GM21723 (cell line): ENCODE data around the gene CYB5R4.
A peak's percentile ranks its signal among the peaks of the same experiment; 100 is the strongest.
"Not testable (repeated sequence)": the region's sequence is repeated elsewhere in the genome, so short reads cannot be mapped to it uniquely, and the experiment has no call there.

Experiments used
- ATAC-seq: cut with Tn5 transposase; IDR thresholded peaks from one replicate; pipeline ENCODE4 v1.9.1; 2021; ENCODE audit warnings: mild to moderate bottlenecking, moderate library complexity; ENCODE audit not compliant: unreplicated experiment

The CYB5R4 gene

DNA sequence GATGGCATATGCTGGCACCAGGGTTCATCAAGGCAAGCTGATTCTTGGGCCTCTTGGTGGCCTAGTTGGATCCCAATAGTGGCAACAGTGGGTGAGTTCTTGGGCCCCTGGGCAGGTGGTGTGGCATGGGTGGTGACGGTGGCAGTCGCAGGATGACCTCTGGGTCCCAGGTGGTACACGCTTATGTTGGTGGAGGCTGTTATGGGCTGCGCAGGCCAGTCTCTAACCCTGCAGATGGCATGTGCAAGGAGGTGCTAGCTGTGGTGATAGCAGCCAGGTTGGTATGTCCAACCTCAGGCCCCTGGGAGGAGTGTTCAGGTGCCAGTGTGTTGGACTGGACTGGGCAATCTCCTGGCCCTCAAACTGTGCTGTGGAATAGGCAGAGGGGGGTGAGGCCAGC, 46.2 kb downstream of the CYB5R4 start:
- ATAC-seq, result no peak

DNA sequence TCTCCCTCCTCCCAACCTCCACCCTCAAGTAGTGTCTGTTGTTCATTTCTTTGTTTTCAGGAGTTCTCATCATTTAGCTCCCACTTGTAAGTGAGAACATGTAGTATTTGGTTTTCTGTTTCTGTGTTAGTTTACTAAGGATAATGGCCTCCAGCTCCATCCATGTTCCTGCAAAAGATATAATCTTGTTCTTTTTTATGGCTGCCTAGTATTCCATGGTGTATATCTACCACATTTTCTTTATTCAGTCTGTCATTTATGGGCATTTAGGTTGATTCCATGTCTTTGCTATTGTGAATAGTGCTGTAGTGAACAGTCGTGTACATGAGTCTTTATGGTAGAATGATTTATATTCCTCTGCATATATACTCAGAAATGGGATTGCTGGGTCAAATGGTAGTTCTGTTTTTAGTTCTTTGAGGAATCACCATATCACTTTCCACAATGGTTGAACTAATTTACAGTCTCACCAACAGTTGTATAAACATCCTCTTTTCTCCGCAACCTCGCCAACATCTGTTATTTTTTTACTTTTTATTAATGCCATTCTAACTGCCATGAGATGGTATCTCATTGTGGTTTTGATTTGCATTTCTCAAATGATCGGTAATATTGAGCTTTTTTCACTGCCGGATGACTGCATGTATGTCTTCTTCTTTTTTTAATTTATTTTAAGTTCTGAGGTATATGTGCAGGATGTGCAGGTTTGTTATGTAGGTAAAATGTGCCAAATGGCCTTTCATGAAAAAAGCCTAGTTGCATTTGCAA, 48.3 kb downstream of the CYB5R4 start:
- not testable (repeated sequence) for ATAC-seq

DNA sequence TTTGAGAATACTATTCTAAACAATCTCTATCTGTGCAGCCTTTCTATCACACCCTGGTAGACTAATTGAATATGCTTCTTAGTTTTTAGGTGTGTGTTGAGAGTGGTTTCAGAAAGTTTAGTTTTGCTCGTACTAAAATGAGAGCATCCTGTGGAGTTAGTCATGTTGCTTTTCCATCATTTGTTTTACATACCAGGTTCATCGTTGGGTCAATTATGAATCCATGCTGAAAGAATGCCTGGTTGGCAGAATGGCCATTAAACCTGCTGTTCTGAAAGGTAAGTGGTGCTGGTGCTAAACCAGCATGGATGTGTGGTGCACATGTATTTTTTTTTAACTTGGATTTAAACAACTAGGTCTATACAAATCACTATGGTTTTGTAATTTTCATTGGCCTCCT, 49.3 kb downstream of the CYB5R4 start:
- ATAC-seq, result no peak

DNA sequence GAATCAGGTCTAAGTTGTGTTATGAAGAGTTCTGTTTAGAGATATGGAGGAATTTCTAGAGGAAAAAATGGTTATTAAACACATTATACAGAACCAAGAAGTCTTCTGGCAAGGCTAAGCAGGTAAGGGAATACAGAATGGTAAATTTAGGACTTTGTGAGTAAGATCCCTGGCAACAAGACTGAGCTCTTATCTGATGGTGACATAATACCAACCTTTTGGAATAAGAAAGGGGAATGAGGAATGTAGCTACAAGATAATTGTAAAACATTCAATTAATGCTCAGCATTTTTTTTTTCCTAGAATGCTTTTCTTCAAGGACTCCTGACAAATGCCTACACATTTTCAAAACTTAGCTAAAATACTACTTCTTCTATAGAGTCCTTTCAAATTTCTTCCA, 51.8 kb downstream of the CYB5R4 start:
- no peak for ATAC-seq

DNA sequence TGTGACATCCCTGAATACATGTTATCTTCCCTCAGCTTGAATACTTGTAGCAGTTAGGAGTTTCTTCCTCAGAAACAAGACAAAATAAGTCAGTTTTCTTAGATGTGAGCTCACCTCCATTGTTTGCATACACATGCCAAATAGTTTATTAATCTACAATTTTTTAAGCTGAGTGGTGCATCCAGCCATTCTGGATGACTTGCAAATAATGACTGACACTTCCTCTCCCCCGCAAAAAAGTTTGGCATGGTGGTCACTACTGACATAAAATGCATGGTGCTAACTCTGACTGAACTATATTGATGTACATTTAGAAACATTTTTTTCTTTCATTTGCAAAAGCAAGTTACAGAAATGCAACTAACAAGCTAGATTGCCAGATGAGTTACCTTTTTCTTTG, 55.5 kb downstream of the CYB5R4 start:
- ATAC-seq, result no peak

DNA sequence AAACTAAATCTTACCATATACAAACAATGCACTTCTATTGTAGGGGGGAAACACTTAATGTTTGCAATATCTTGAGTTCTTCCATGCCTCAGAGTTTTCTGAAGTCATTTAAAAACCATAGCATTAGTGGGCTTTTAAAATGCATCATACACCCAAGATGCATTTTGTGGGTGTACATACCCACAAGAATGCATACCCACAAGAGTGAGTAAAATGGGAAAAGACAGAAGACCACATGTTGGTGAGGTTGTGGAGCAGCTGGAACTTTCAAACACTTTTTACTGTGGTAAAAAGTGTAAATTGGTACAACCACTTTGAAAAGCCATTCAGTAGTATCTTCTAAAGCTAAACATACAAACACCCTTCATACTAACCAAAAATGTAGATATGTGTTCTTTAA, 57.5 kb downstream of the CYB5R4 start:
- ATAC-seq, result no peak

DNA sequence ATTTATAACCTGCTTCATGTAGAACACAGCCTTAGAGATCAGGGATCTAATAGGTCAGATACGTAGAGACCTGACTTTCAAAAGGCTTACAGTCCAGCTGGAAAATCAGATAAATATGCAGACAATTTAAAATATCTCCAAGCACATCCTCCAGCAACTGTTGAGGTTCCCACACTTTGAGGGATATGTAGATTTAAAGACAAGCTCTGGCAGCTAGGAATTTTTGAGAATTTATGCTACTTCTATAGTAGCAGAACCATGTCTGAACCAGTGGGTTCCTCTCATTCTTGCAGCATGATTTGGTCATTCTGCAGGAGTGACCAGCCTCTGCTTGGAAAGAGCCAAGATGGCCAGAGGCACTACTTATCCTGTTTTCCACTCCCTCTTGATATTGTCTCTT, 60.5 kb downstream of the CYB5R4 start:
- no peak for ATAC-seq

DNA sequence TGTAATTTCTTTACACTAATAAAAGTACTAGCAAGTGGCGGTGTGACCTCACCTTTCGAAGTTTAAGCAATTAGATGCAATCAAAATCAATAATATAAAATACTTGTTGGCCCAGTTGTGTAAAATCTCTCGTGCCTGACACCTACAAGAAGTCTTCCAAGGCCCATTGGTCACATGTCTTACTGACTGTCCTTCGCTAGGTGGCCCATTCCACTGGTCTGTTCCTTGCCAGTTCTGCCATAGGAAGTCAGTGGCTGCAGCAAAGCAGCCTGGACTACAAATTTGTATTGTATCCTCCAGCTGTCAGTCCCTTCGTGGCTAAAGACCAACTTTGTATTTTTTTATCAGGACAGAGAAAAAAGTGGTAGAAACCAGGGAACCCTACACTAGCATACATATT, 61.8 kb downstream of the CYB5R4 start:
- ATAC-seq, result no peak

DNA sequence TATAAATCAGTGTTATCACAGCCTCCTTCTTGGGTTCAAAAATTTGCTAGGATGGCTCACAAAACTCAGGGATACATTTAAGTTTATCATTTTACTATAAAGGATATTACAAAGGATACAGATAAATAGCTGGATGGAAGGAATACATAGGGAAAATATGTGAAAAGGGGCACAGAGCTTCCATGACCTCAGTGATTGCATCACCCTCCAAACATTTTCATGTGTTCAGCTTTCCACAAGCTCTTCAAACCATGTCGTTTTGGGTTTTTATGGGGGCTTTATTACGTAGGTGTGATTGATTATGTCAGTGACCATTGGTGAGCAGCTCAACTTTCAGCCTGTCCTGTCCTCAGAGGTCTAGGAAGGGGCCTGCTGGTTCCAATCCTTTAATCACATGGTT, 68.0 kb downstream of the CYB5R4 start:
- no peak for ATAC-seq

DNA sequence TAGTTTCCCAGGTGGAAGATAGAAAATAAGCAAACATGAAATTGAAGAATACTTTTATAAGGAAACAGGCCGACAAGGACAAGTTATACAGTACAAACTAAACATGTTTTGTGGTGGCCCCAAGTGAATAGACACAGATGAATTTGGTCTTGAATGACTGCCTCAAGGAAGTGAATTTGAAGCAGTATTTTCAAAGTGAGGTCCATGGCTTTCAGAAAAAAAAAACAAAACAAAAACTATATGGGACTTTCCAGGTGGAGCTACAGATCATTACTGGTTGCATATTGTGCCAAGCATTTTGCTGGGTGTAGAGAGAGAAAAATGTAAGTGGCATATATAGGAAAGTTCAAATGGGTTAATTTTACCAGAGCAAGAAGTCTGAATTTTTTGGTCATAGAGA, 68.8 kb downstream of the CYB5R4 start:
- no peak for ATAC-seq

DNA sequence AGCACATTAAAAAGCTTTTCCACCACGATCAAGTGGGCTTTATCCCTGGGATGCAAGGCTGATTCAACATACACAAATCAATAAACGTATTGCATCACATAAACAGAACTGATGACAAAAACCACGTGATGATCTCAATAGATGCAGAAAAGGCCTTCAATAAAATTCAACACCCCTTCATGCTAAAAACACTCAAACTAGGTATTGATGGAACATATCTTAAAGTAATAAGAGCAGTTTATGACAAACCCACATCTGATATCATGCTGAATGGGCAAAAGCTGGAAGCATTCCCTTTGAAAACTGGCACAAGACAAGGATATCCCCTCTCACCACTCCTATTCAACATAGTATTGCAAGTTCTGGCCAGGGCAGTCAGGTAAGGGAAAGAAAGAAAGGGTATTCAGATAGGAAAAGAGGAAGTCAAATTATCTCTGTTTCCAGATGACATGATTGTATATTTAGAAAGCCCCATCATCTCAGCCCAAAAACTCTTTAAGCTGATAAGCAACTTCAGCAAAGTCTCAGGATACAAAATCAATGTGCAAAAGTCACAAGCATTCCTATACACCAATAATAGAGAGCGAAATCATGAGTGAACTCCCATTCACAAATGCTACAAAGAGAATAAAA, 86.8 kb downstream of the CYB5R4 start:
- not testable (repeated sequence) for ATAC-seq

DNA sequence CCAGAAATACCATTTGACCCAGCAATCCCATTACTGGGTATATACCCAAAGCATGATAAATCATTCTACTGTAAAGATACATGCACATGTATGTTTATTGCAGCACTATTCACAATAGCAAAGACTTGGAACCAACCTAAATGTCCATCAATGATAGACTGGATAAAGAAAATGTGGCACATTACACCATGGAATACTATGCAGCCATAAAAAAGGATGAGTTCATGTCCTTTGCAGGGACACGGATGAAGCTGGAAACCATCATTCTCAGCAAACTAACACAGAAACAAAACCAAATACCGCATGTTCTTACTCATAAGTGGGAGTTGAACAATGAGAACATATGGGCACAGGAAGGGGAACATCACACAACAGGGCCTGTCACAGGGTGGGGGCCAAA, 88.5 kb downstream of the CYB5R4 start:
- not testable (repeated sequence) for ATAC-seq

DNA sequence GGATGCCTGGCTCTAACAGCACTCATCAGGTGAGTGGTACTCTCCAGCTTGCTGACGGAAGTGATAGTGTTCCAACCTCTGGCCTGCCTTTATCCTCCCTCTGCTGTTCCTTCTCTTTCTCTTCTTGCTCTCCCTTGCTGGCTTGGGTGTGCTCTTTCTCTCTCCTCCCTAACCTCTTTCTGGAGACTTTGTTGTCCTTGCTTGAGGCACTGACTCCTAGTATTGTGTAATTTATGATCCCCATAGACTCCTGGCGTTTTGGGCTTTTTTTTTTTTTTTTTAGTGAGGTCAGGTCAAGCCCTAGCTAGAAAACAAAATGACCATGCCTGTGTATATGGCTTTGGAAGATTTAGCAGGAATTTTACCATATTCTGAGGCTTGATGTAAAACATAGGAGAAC, 89.4 kb downstream of the CYB5R4 start:
- ATAC-seq, result no peak

DNA sequence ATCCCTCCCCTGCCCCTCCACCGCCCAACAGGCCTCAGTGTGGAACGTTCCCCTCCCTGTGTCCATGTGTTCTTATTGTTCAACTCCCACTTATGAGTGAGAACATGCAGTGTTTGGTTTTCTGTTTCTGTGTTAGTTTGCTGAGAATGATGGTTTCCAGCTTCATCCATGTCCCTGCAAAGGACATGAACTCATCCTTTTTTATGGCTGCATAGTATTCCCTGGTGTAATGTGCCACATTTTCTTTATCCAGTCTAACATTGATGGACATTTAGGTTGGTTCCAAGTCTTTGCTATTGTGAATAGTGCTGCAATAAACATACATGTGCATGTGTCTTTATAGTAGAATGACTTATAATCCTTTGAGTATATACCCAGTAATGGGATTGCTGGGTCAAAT, 91.9 kb downstream of the CYB5R4 start:
- not testable (repeated sequence) for ATAC-seq

DNA sequence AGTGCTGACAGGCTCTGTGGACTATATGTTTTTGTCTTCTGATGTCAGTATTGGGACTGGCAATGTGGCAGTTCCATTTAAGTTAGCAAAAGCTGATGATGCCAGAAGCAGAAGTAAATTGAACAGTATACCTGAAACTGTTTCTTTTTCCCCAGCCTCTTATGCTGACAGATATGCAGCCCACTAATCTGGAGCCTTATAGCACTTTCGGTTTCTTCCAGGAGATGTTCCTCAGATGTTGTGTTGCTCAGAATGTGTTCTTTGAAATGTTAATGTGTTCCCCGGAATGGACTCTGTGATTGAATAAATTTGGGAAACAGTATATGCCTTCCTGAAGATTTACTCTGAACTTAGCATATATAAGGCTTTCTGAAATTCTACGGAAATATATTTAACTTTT, 93.3 kb downstream of the CYB5R4 start:
- peak; percentile 51 for ATAC-seq

DNA sequence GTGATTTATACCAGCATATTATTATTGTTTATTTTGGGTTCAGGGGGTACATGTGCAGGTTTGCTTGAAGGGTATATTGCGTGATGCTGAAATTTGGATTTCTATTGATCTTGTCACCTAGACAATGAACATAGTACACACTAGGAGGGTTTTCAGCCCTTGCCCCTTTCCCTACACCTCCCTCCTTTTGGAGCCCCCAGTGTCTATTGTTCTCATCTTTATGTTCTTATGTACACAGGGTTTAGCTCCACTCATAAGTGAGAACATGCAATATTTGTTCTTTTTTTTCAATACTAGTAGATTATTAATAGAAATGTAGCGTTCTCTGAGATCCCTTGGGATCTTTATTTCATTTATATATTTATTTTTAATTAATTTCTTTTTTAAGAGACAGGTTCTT, 94.9 kb downstream of the CYB5R4 start:
- no peak for ATAC-seq

DNA sequence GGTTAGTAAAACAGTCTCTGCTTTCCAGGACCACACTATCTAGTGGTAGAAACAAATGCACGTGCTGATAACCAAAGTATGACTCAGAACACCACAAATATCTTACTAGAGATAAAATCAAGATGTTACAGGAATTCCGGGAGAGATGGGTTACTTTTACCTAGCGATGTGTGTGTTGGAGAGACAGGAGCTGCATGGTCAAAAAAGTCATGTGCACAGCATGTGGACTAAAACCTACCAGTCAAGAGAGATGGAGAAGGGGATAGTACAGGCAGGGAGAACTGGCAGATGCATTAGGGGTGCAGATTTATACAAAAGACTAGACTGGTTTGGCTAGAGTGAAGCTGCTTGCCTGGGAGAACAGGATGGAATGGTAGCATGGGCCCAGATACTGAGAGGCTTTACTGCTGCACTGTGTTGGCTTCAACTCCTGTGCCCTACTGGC, 98.8 kb downstream of the CYB5R4 start:
- no peak for ATAC-seq

DNA sequence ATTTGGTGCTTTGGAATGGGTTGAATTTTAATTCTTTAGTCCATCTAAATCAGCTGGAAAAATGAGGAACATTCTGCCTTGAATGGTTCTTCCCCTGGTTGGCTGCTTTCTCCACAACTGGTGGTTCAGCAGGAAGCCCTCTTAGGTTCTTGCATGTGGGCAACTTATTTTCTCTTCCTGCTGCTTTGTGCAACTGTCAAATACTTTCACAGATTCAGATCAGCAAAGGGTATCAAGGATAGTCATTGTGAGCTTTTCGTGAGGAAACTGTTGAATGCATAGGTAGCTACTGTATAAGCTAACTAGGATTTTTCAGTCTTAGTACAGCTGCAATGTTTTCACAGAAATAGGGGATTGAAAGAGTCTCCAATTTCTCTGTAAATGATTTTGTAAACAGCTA, 101.2 kb downstream of the CYB5R4 start:
- no peak for ATAC-seq

DNA sequence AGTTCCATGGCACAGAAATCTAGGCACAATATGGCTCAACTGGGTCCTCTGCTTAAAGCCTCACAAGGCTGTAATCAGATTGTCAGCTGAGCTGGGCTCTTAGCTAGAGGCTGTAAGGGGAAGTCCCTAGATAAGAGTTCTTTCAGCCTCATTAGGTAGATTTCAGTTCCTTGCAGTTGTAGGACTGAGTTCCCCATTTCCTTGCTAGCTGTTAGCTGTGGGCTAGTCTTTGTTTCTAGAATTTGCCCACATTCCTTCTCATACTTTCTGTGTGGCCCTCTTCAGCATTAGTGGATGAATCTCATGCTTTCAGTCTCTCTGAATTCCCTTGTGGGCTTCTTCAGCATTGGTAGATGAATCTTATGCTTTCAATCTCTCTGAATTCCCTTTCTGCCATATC, 103.1 kb downstream of the CYB5R4 start:
- peak; percentile 96 for ATAC-seq

DNA sequence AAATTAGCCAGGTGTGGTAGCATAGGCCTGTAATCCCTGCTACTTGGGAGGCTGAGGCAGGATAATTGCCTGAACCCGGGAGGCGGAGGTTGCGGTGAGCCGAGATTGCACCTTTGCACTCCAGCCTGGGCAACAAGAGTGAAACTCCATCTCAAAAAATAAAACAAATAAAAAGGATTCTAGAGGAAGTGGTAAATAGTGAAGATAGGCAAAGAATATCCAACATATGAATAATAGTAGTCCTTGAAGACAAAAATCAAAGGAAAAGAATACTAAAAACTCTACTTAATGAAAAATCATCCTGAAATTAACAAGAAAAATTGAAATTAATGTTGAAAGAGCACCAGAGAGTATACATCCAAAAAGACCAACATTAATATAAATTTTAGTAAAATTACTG, 107.0 kb downstream of the CYB5R4 start:
- ATAC-seq, result no peak

DNA sequence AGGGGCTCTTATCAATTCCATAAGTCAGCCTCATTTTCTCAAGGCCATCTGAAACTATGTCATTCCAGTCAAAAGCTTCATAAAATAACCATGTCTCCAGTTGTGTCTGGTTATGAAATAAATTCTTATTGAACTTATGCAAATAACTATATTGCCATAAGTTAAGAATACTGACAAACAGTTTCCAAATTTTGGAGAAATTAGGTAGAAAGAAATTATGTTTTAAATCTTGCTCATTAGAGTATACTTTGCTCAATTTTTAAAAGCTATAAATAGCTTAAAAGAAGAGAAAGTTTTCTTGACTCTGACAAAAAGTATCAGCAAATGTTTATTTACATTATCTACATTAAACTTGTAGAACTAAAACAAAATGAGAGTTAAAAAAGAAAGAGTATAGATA, 111.1 kb downstream of the CYB5R4 start:
- no peak for ATAC-seq

DNA sequence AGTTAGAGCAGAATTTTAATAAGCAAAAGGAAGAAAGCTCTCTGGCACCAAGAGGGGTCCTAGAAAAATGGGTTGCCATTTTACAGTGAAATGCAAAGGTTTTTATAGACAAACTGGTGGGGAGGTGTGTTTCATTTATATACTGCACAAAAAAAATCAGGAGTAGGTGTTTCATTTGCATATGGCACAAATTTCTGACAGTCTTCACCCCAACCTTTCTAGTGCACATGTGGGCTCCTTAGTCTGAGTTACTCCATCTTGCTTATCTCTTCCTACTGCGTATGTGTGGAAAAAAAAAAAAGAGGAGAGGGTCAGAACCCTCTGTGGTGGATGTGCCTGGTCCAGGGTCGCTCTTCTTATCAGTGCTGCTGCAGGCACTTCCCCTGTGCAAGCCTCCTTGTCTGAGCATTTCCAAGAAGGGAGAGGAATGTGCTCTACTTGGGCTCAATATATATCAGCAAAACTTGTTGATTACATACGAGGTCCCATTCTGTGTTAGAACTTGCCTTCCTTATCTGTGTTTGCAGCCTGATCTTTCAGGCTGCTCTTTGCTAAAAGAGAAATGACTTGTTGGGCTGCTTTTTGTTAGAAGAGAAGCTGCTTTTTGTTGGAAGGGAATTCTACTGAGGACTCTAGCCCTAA, 115.0 kb downstream of the CYB5R4 start:
- no peak for ATAC-seq
